ENCODE data around the gene SLC66A1.
"Not testable (repeated sequence)": the region's sequence is repeated elsewhere in the genome, so short reads cannot be mapped to it uniquely, and the experiment has no call there.

SLC66A1 gene

GRCh38 chr1:19288324-19289241, 23.5 kb upstream of the SLC66A1 start, which contains the start of gene AKR7A3:
Gene AKR7A3, minus strand, starts transcription at chr1:19288770. Its CDS starts 61 bp downstream, at chr1:19288709.
- peak within 1 kb of the TSS; percentile 77 for H3K4me3 Mint-ChIP-seq
- H3K4me1 Mint-ChIP-seq (ENCODE audit: low read depth); H3K27me3 Mint-ChIP-seq; H3K9me3 Mint-ChIP-seq (ENCODE audit: low read depth); H3K27ac Mint-ChIP-seq: not testable (repeated sequence)
- peaks cover 12% of the 10 kb centered on the region for H3K36me3 Mint-ChIP-seq

- no peak overlapping the region for H3K27ac Mint-ChIP-seq
- peaks cover 5% of the 10 kb centered on the region for H3K9me3 Mint-ChIP-seq (ENCODE audit: low read depth)
- peak overlapping the region; percentile 65 for H3K4me3 Mint-ChIP-seq
- H3K4me1 Mint-ChIP-seq (ENCODE audit: low read depth), result peaks cover 8% of the 10 kb centered on the region
- H3K27me3 Mint-ChIP-seq, result peaks cover 3% of the 10 kb centered on the region
- peaks cover 13% of the 10 kb centered on the region for H3K36me3 Mint-ChIP-seq
Measured at GRCh38 chr1:19289244-19289643, 22.9 kb upstream of the SLC66A1 start.

GRCh38 chr1:19294638-19295037, 17.5 kb upstream of the SLC66A1 start:
- Mint-ChIP-seq H3K9me3 (ENCODE audit: low read depth) (peaks cover 12% of the 10 kb centered on the region), H3K4me1 (ENCODE audit: low read depth) (no peaks in the 10 kb centered on the region), H3K4me3 (no peak overlapping the region)

DNA sequence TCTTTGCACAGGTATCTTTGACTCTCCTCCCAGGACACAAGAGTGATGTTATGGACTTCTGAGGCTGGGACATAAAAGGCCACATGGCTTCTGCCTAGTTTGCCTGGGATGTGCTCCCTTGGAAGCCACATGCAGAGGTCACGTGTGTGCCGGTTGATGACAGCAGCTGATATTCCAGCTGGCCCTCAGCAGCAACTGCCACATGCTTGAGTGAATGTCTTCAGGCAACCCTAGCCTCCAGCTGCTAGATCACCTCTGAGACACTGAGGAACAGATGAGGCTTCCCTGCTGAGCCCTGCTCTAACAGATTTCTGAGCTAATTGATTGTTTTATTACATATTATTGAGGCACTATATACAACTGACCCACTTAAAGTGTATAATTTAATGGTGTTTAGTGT, 11.9 kb upstream of the SLC66A1 start:
- Mint-ChIP-seq H3K27ac (no peak overlapping the region), H3K27me3 (no peaks in the 10 kb centered on the region), H3K4me3 (no peak overlapping the region), H3K9me3 (ENCODE audit: low read depth) (no peaks in the 10 kb centered on the region), H3K36me3 (peaks cover 21% of the 10 kb centered on the region), H3K4me1 (ENCODE audit: low read depth) (no peaks in the 10 kb centered on the region)

More at GRCh38 chr1:19294638-19295037, 17.5 kb upstream of the SLC66A1 start:
- Mint-ChIP-seq H3K27ac (no peak overlapping the region), H3K36me3 (peaks cover 27% of the 10 kb centered on the region), H3K27me3 (peaks cover 1% of the 10 kb centered on the region)

DNA sequence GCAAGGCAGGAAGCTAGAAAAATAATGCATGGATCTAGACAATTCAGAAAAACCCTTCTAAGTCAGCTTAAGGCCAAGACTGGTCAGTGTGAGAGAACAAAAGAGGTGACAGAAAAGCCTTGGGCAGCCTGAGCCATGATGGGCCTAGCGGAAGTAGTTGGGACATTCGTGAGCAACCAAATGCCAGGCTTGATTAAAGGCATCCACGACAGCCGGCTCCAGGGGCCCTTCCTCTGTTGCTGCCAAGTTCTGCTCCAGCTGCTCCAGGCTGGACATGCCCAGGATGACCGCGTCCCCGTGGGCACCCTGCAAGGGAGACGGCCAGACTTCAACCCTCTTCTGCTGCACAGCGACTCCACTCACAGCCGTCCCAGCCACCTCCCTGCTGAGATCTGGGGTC, 8.0 kb upstream of the SLC66A1 start:
- not testable (repeated sequence) for H3K27ac Mint-ChIP-seq; H3K4me3 Mint-ChIP-seq; H3K9me3 Mint-ChIP-seq (ENCODE audit: low read depth); H3K4me1 Mint-ChIP-seq (ENCODE audit: low read depth); H3K27me3 Mint-ChIP-seq
- peaks cover 18% of the 10 kb centered on the region for H3K36me3 Mint-ChIP-seq

GRCh38 chr1:19305880-19306279, 6.2 kb upstream of the SLC66A1 start:
- H3K27ac Mint-ChIP-seq, result no peak overlapping the region
- H3K9me3 Mint-ChIP-seq (ENCODE audit: low read depth), result no peaks in the 10 kb centered on the region
- peaks cover 13% of the 10 kb centered on the region for H3K4me1 Mint-ChIP-seq (ENCODE audit: low read depth)
- H3K36me3 Mint-ChIP-seq, result peaks cover 18% of the 10 kb centered on the region
- no peaks in the 10 kb centered on the region for H3K27me3 Mint-ChIP-seq
- no peak overlapping the region for H3K4me3 Mint-ChIP-seq

- Mint-ChIP-seq H3K27me3 (no peaks in the 10 kb centered on the region), H3K4me1 (ENCODE audit: low read depth) (peaks cover 18% of the 10 kb centered on the region), H3K36me3 (peaks cover 18% of the 10 kb centered on the region), H3K27ac (no peak overlapping the region), H3K4me3 (no peak overlapping the region), H3K9me3 (ENCODE audit: low read depth) (no peaks in the 10 kb centered on the region)
Measured at GRCh38 chr1:19306941-19307340, 5.2 kb upstream of the SLC66A1 start.

GRCh38 chr1:19307794-19308508, 4.2 kb upstream of the SLC66A1 start:
- Mint-ChIP-seq H3K36me3 (peaks cover 18% of the 10 kb centered on the region), H3K4me3 (no peak overlapping the region), H3K27me3 (no peaks in the 10 kb centered on the region), H3K27ac (no peak overlapping the region), H3K9me3 (ENCODE audit: low read depth) (no peaks in the 10 kb centered on the region), H3K4me1 (ENCODE audit: low read depth) (peaks cover 20% of the 10 kb centered on the region)

GRCh38 chr1:19308509-19308907, 3.6 kb upstream of the SLC66A1 start:
- Mint-ChIP-seq H3K36me3 (peaks cover 15% of the 10 kb centered on the region), H3K9me3 (ENCODE audit: low read depth) (no peaks in the 10 kb centered on the region), H3K4me1 (ENCODE audit: low read depth) (peaks cover 25% of the 10 kb centered on the region), H3K27ac (no peak overlapping the region), H3K4me3 (no peak overlapping the region), H3K27me3 (no peaks in the 10 kb centered on the region)

DNA sequence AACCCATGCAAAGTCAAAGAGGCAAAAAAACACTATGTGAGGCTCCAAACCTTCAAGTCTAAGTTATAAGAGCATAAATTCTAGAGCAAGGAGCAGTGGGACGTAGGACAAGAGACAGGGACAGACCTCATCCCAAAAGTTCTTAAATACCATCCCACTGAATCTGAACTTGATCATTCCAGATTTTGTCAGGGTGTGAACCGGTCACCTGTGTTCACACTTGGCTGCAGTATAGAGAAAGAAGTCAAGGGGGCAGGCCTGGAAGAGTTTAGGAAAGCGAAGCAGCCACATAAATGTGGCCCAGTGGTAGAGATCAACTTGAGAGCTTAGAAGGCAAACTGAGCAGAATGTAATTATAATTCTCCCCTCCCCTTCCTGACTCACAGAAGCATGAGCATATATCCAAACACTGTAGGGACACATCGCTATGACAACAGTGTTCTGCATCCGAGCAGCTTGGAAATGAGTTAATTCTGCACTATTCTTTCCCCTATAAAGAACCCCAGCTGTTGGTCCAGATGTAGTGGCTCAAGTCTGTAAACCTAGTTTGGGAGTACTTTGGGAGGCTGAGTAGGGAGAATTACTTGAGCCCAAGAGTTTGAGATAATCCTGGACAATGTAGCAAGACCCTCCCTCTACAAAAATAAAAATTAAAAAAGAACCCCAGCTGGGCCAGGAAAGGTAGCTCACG, 2.9 kb upstream of the SLC66A1 start:
- Mint-ChIP-seq H3K36me3 (peaks cover 11% of the 10 kb centered on the region), H3K9me3 (ENCODE audit: low read depth) (no peaks in the 10 kb centered on the region), H3K4me1 (ENCODE audit: low read depth) (peaks cover 27% of the 10 kb centered on the region), H3K27ac (no peak overlapping the region), H3K27me3 (no peaks in the 10 kb centered on the region), H3K4me3 (no peak overlapping the region)

GRCh38 chr1:19310061-19310460, 2.1 kb upstream of the SLC66A1 start:
- peaks cover 8% of the 10 kb centered on the region for H3K36me3 Mint-ChIP-seq
- peak overlapping the region; percentile 92 for H3K4me3 Mint-ChIP-seq
- no peaks in the 10 kb centered on the region for H3K27me3 Mint-ChIP-seq
- no peaks in the 10 kb centered on the region for H3K9me3 Mint-ChIP-seq (ENCODE audit: low read depth)
- peaks cover 27% of the 10 kb centered on the region for H3K4me1 Mint-ChIP-seq (ENCODE audit: low read depth)
- H3K27ac Mint-ChIP-seq, result no peak overlapping the region

GRCh38 chr1:19310720-19311502, 1.2 kb upstream of the SLC66A1 start:
- Mint-ChIP-seq H3K9me3 (ENCODE audit: low read depth) (no peaks in the 10 kb centered on the region), H3K4me3 (peak overlapping the region; percentile 92), H3K4me1 (ENCODE audit: low read depth) (peaks cover 30% of the 10 kb centered on the region), H3K36me3 (peaks cover 8% of the 10 kb centered on the region), H3K27ac (peak overlapping the region; percentile 62), H3K27me3 (no peaks in the 10 kb centered on the region)

DNA sequence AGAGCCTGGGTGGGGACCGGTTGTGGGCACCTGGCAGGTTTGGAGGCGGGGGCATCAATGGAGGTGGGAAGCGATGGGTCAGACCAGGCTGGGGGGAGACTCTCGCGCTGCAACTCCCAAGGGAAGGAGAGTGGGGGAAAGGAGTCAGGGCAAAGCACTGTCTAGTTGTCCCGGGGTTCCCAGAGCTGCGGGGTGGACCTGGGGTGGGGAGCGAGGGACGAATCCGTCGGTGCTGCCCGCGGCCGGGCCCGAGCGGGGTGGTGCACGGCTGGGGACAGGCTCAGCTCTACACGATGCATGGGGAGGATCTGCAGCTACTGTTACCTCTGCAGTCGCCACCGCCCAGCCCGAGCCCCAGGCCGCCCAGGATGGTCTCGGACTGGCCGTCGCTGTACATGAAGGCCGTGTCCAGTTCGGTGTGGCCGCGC, 609 bp upstream of the SLC66A1 start:
- Mint-ChIP-seq H3K9me3 (ENCODE audit: low read depth) (no peaks in the 10 kb centered on the region), H3K27me3 (no peaks in the 10 kb centered on the region), H3K36me3 (peaks cover 8% of the 10 kb centered on the region), H3K4me1 (ENCODE audit: low read depth) (peaks cover 34% of the 10 kb centered on the region), H3K4me3 (peak overlapping the region; percentile 92), H3K27ac (peak overlapping the region; percentile 62)

Data from activated naive CD8-positive, alpha-beta T cell (primary cell).